ENCODE measurements around the gene PATE4.

The PATE4 gene

GRCh38 chr11:125833016-125833415, at the start of gene PATE4:
TSS of gene PATE4 (plus strand) at chr11:125833316. CDS start at chr11:125833360, 44 bp downstream.
- no peak within 1 kb of the TSS for H3K4me3 ChIP-seq (ENCODE audit: low read depth, low read length)
- no peak for DNase-seq (ENCODE audit: low read depth)
- TF ChIP-seq CTCF (IDR thresholded peaks at IDR 0.05; ENCODE audit: control insufficient read depth, extremely low read depth, insufficient read depth): no peak

GRCh38 chr11:125784678-125785077, 48.4 kb upstream of the PATE4 start:
- no peak for TF ChIP-seq CTCF (IDR thresholded peaks at IDR 0.05; ENCODE audit: control insufficient read depth, extremely low read depth, insufficient read depth)
- no peak for DNase-seq (ENCODE audit: low read depth)
- H3K4me3 ChIP-seq (ENCODE audit: low read depth, low read length): no peak overlapping the region

GRCh38 chr11:125787827-125788226, 45.3 kb upstream of the PATE4 start, which contains the start of gene PATE3:
TSS of gene PATE3 (plus strand) at chr11:125788127. CDS start at chr11:125788152, 25 bp downstream.
- TF ChIP-seq CTCF (IDR thresholded peaks at IDR 0.05; ENCODE audit: control insufficient read depth, extremely low read depth, insufficient read depth): no peak
- H3K4me3 ChIP-seq (ENCODE audit: low read depth, low read length): no peak within 1 kb of the TSS
- DNase-seq (ENCODE audit: low read depth): no peak

- no peak for TF ChIP-seq CTCF (IDR thresholded peaks at IDR 0.05; ENCODE audit: control insufficient read depth, extremely low read depth, insufficient read depth)
- H3K4me3 ChIP-seq (ENCODE audit: low read depth, low read length): no peak overlapping the region
- DNase-seq (ENCODE audit: low read depth): no peak
These were observed 42.3 kb upstream of the PATE4 start for GRCh38 chr11:125790825-125791224.

GRCh38 chr11:125797641-125798040, 35.5 kb upstream of the PATE4 start:
- no peak for DNase-seq (ENCODE audit: low read depth)
- H3K4me3 ChIP-seq (ENCODE audit: low read depth, low read length): no peak overlapping the region
- no peak for TF ChIP-seq CTCF (IDR thresholded peaks at IDR 0.05; ENCODE audit: control insufficient read depth, extremely low read depth, insufficient read depth)

- TF ChIP-seq CTCF (IDR thresholded peaks at IDR 0.05; ENCODE audit: control insufficient read depth, extremely low read depth, insufficient read depth): no peak
- no peak for DNase-seq (ENCODE audit: low read depth)
- H3K4me3 ChIP-seq (ENCODE audit: low read depth, low read length): no peak overlapping the region
These were observed 33.3 kb upstream of the PATE4 start for GRCh38 chr11:125799808-125800207.

- DNase-seq (ENCODE audit: low read depth): no peak
- H3K4me3 ChIP-seq (ENCODE audit: low read depth, low read length): no peak overlapping the region
- no peak for TF ChIP-seq CTCF (IDR thresholded peaks at IDR 0.05; ENCODE audit: control insufficient read depth, extremely low read depth, insufficient read depth)
These were observed 30.7 kb upstream of the PATE4 start for GRCh38 chr11:125802387-125802786.

All from LNCaP clone FGC (cell line).